Measurements from ENCODE around the gene ARSG. TPM values are rescaled to one million over a fixed set of nuclear protein-coding genes. Genes with fewer than 3 reads are reported as not detected.

Gene ARSG
- total and polyA plus RNA-seq, 2 experiments from 2014 or later: 5.6 to 15.4 TPM

- TF ChIP-seq CTCF (IDR thresholded peaks at IDR 0.05; ENCODE audit: low read depth, low read length): no peak
- no peak overlapping the region for H3K27ac ChIP-seq
- no peaks in the 10 kb centered on the region for H3K27me3 ChIP-seq
- no peaks in the 10 kb centered on the region for H3K9me3 ChIP-seq (ENCODE audit: low read depth)
- H3K4me1 ChIP-seq (ENCODE audit: low read depth): no peaks in the 10 kb centered on the region
- peaks cover 8% of the 10 kb centered on the region for H3K36me3 ChIP-seq
- H3K4me3 ChIP-seq: no peak overlapping the region
- no peak for DNase-seq (ENCODE audit: low read depth in 1 of 2, low spot score in 1 of 2)
Measured at GRCh38 chr17:68431045-68431608, 139.8 kb downstream of the ARSG start.

- peak; percentile 44 to 52 for DNase-seq (ENCODE audit: low read depth in 1 of 2, low spot score in 1 of 2)
- no peaks in the 10 kb centered on the region for H3K4me1 ChIP-seq (ENCODE audit: low read depth)
- no peak overlapping the region for H3K27ac ChIP-seq
- H3K9me3 ChIP-seq (ENCODE audit: low read depth): no peaks in the 10 kb centered on the region
- no peak overlapping the region for H3K4me3 ChIP-seq
- no peaks in the 10 kb centered on the region for H3K27me3 ChIP-seq
- H3K36me3 ChIP-seq: peaks cover 8% of the 10 kb centered on the region
- TF ChIP-seq CTCF (IDR thresholded peaks at IDR 0.05; ENCODE audit: low read depth, low read length): peak; percentile 27
Measured at GRCh38 chr17:68431661-68432071, 140.4 kb downstream of the ARSG start.

GRCh38 chr17:68432086-68432864 is 141.0 kb downstream of the ARSG start:
- H3K9me3 ChIP-seq (ENCODE audit: low read depth): no peaks in the 10 kb centered on the region
- DNase-seq (ENCODE audit: low read depth in 1 of 2, low spot score in 1 of 2): no peak
- no peak for TF ChIP-seq CTCF (IDR thresholded peaks at IDR 0.05; ENCODE audit: low read depth, low read length)
- no peak overlapping the region for H3K27ac ChIP-seq
- H3K4me3 ChIP-seq: no peak overlapping the region
- H3K27me3 ChIP-seq: no peaks in the 10 kb centered on the region
- H3K4me1 ChIP-seq (ENCODE audit: low read depth): no peaks in the 10 kb centered on the region
- H3K36me3 ChIP-seq: peaks cover 8% of the 10 kb centered on the region

GRCh38 chr17:68433211-68433610 is 141.9 kb downstream of the ARSG start:
- H3K27me3 ChIP-seq: no peaks in the 10 kb centered on the region
- TF ChIP-seq CTCF (IDR thresholded peaks at IDR 0.05; ENCODE audit: low read depth, low read length): no peak
- no peaks in the 10 kb centered on the region for H3K9me3 ChIP-seq (ENCODE audit: low read depth)
- H3K4me1 ChIP-seq (ENCODE audit: low read depth): peaks cover 1% of the 10 kb centered on the region
- no peak overlapping the region for H3K27ac ChIP-seq
- DNase-seq (ENCODE audit: low read depth in 1 of 2, low spot score in 1 of 2): no peak
- no peak overlapping the region for H3K4me3 ChIP-seq
- H3K36me3 ChIP-seq: peaks cover 8% of the 10 kb centered on the region

- H3K27ac ChIP-seq: no peak overlapping the region
- DNase-seq (ENCODE audit: low read depth in 1 of 2, low spot score in 1 of 2): no peak
- no peaks in the 10 kb centered on the region for H3K9me3 ChIP-seq (ENCODE audit: low read depth)
- no peak for TF ChIP-seq CTCF (IDR thresholded peaks at IDR 0.05; ENCODE audit: low read depth, low read length)
- H3K27me3 ChIP-seq: no peaks in the 10 kb centered on the region
- H3K4me3 ChIP-seq: no peak overlapping the region
- H3K36me3 ChIP-seq: peaks cover 8% of the 10 kb centered on the region
- H3K4me1 ChIP-seq (ENCODE audit: low read depth): peaks cover 2% of the 10 kb centered on the region
Measured at GRCh38 chr17:68433911-68434508, 142.7 kb downstream of the ARSG start.
